Measurements from ENCODE around the gene MTOR.
"Not testable (repeated sequence)": the region's sequence is repeated elsewhere in the genome, so short reads cannot be mapped to it uniquely, and the experiment has no call there.

- TF ChIP-seq CTCF, POLR2A (IDR thresholded peaks at IDR 0.05): not testable (repeated sequence)
Observed at GRCh38 chr1:11267350-11268337, 5.3 kb upstream of the MTOR start.
